CD14-positive monocyte (primary cell): Measurements from ENCODE around the gene PLEKHA7. TPM values are rescaled to one million over a fixed set of nuclear protein-coding genes. Genes with fewer than 3 reads are reported as not detected.

ENCODE experiments used
- DNase-seq, 3 donors: peaks; one replicate each; pipeline ENCODE4 v3.0.0-alpha.2; 2011 to 2022
- H2AFZ ChIP-seq: 2 replicates; pipeline ENCODE4 v1.6.0; 2012; ENCODE audit warnings: mild to moderate bottlenecking, low read depth, low read length, inconsistent platforms; ENCODE audit not compliant: insufficient read depth, poor library complexity, severe bottlenecking
- H3K27ac ChIP-seq, 2 donors: 1 replicate in 1 of 2; 2 replicates in 1 of 2; pipeline ENCODE4 v1.5.1; 2012 to 2013; ENCODE audit warnings: low read length in 2 of 2, control low read depth in 1 of 2, inconsistent platforms in 1 of 2, low read depth in 1 of 2, mild to moderate bottlenecking in 1 of 2
- H3K27me3 ChIP-seq, 2 donors: one replicate each; pipeline versions ENCODE4 v1.6.0 to v1.6.1; 2011 to 2013; ENCODE audit warnings: low read length in 2 of 2; ENCODE audit not compliant: control insufficient read depth in 2 of 2, insufficient read depth in 2 of 2
- H3K36me3 ChIP-seq, 2 donors: replicated peaks in 1 of 2; 1 replicate in 1 of 2; 2 replicates in 1 of 2; pipeline versions ENCODE4 v1.5.1 to v1.6.1; 2012 to 2013; ENCODE audit warnings: low read length in 2 of 2, control low read depth in 1 of 2, inconsistent platforms in 1 of 2, mild to moderate bottlenecking in 1 of 2; ENCODE audit not compliant: insufficient read depth in 2 of 2, control insufficient read depth in 1 of 2
- H3K4me1 ChIP-seq, 2 donors: 1 replicate in 1 of 2; 2 replicates in 1 of 2; pipeline versions ENCODE4 v1.5.1 to v1.6.1; 2012 to 2013; ENCODE audit warnings: low read length in 2 of 2, control low read depth in 1 of 2, inconsistent platforms in 1 of 2, mild to moderate bottlenecking in 1 of 2, moderate library complexity in 1 of 2; ENCODE audit not compliant: insufficient read depth in 2 of 2, control insufficient read depth in 1 of 2
- H3K4me2 ChIP-seq: replicated peaks from 2 replicates; pipeline ENCODE3; 2012; ENCODE audit warnings: low read length, moderate library complexity, mild to moderate bottlenecking; ENCODE audit not compliant: poor library complexity, severe bottlenecking; ENCODE audit errors: extremely low read depth
- H3K4me3 ChIP-seq, 3 experiments: fragments of 200-600 bp in 1 of 3; sonication (generic) in 1 of 3; replicated peaks in 1 of 3; 1 replicate in 2 of 3; 2 replicates in 1 of 3; pipeline ENCODE4 v1.5.1; 2011 to 2013; ENCODE audit warnings: low read length in 3 of 3, mild to moderate bottlenecking in 3 of 3, control low read depth in 2 of 3, low read depth in 2 of 3, inconsistent platforms in 1 of 3, moderate library complexity in 1 of 3
- H3K79me2 ChIP-seq: 2 replicates; pipeline ENCODE4 v1.6.0; 2012; ENCODE audit warnings: mild to moderate bottlenecking, control low read depth, inconsistent platforms, low read length, moderate library complexity; ENCODE audit not compliant: insufficient read depth
- H3K9ac ChIP-seq: 2 replicates; pipeline ENCODE4 v1.6.0; 2017; ENCODE audit warnings: low read length, mild to moderate bottlenecking; ENCODE audit not compliant: insufficient read depth, poor library complexity, severe bottlenecking
- H3K9me3 ChIP-seq, 2 donors: replicated peaks in 1 of 2; 1 replicate in 1 of 2; 2 replicates in 1 of 2; pipeline versions ENCODE4 v1.5.1 to v1.6.1; 2012 to 2013; ENCODE audit warnings: low read length in 2 of 2, control low read depth in 1 of 2; ENCODE audit not compliant: control insufficient read depth in 1 of 2, insufficient read depth in 1 of 2
- H4K20me1 ChIP-seq: 2 replicates; pipeline ENCODE4 v1.6.0; 2012; ENCODE audit warnings: mild to moderate bottlenecking, low read length, control low read depth, moderate library complexity; ENCODE audit not compliant: insufficient read depth
- H3K27ac Mint-ChIP-seq, 7 donors: one replicate each; pipeline ENCODE4 v1.8.0; 2020; ENCODE audit warnings: mild to moderate bottlenecking in 7 of 7, mixed read lengths in 7 of 7, moderate library complexity in 6 of 7, inconsistent platforms in 2 of 7
- H3K27me3 Mint-ChIP-seq, 3 donors: one replicate each; pipeline ENCODE4 v1.8.0; 2021 to 2022; ENCODE audit warnings: low read depth in 3 of 3, mild to moderate bottlenecking in 3 of 3, mixed read lengths in 3 of 3, moderate library complexity in 3 of 3, inconsistent platforms in 1 of 3
- H3K36me3 Mint-ChIP-seq, 2 donors: one replicate each; pipeline ENCODE4 v1.8.0; 2020; ENCODE audit warnings: mixed read lengths in 2 of 2, inconsistent platforms in 1 of 2, mild to moderate bottlenecking in 1 of 2
- H3K4me1 Mint-ChIP-seq: one replicate; pipeline ENCODE4 v1.8.0; 2020; ENCODE audit warnings: mild to moderate bottlenecking, mixed read lengths
- H3K4me3 Mint-ChIP-seq, 2 donors: one replicate each; pipeline ENCODE4 v1.8.0; 2020; ENCODE audit warnings: mild to moderate bottlenecking in 2 of 2, mixed read lengths in 2 of 2, moderate library complexity in 1 of 2
- H3K9me3 Mint-ChIP-seq, 7 donors: one replicate each; pipeline ENCODE4 v1.8.0; 2020 to 2022; ENCODE audit warnings: mixed read lengths in 7 of 7, mild to moderate bottlenecking in 6 of 7, moderate library complexity in 6 of 7, inconsistent platforms in 2 of 7
- CTCF ChIP-seq: fragments of 200-600 bp; IDR thresholded peaks from one replicate; pipeline ENCODE4 v1.8.0; 2022; ENCODE audit warnings: antibody characterized with exemption, mild to moderate bottlenecking
- WGBS: methylation state at CpG from one replicate; pipeline ENCODE4 v1.1.5; 2013; ENCODE audit warnings: missing lambda C conversion rate; ENCODE audit not compliant: insufficient coverage; 5-methylcytosine and 5-hydroxymethylcytosine counted together
- intact Hi-C, 2 donors: fragments of 100-400 bp; cut with micrococcal nuclease; formaldehyde crosslinking; loops; one replicate each; pipeline versions ENCODE4 v1.15.0 to v1.15.1; 2023
- polyA plus RNA-seq, 3 donors: library from polyadenylated mRNA; depleted of rRNA in 1 of 3; unstranded in 2 of 3; stranded (reverse) in 1 of 3; fragments of 300-500 nt in 2 of 3; fragments of >200 nt in 1 of 3; fragmentation: Illumina TruSeq in 2 of 3; gene quantifications; 1 replicate in 2 of 3; 2 replicates in 1 of 3; pipeline ENCODE4 v1.2.3, GENCODE V29; 2012 to 2021

The PLEKHA7 gene
- polyA plus RNA-seq, 3 donors, result 0.05 to 0.92 (median 0.22) TPM

DNA sequence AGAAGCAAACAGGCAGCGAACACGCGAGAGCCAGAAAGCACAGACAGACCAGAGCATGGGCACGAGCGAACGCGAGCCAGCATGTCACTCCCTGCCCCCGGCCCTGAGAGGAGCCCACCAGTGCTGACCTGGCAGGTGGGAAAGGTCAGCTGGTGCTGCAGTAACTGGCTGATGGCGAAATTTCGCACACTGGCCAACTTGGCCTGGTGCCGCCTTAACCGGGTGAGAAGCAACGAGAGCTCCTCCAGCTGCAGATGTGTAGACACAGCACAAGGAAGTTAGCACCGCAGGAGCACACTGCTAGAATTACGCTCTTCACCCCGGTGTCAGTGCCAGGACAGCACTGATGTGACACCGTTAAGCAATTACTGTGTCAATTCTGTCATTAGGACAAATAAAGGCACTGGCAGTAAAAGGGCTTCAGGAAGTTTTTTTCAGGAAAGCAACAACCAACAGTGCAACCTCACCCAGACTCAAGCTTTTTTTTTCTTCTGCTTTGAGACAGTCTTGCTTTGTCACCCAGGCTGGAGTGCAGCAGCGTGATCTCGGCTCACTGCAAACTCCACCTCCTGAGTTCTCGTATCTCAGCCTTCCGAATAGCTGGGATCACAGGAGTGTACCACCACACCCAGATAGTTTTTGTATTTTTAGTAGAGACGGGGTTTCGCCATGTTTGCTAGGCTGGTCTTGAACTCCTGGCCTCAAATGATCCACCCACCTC, 199.0 kb downstream of the PLEKHA7 start:
- H4K20me1 ChIP-seq, result no peaks in the 10 kb centered on the region
- Mint-ChIP-seq H3K4me3 (peak overlapping the region; percentile 51 to 84), H3K27me3 (peaks cover 0 to 2% (median 1%) of the 10 kb centered on the region in 3 donors), H3K27ac (peak overlapping the region; percentile 82 to 91 (median 91)), H3K4me1 (peaks cover 80% of the 10 kb centered on the region), H3K9me3 (peaks cover 0 to 3% (median 0%) of the 10 kb centered on the region in 7 donors), H3K36me3 (no peaks in the 10 kb centered on the region)
- no peaks in the 10 kb centered on the region for H3K27me3 ChIP-seq
- H3K9me3 ChIP-seq, result no peaks in the 10 kb centered on the region
- peak overlapping the region; percentile 72 to 79 for H3K27ac ChIP-seq
- no peak for TF ChIP-seq CTCF
- H3K79me2 ChIP-seq, result no peaks in the 10 kb centered on the region
- 33% methylated on average over 17 of the region's 23 CpGs for WGBS
- peaks cover 72% of the 10 kb centered on the region in 2 donors for H3K4me1 ChIP-seq
- peak overlapping the region; percentile 42 for H3K4me2 ChIP-seq
- peak overlapping the region; percentile 31 for H2AFZ ChIP-seq
- peak overlapping the region in 1 of 3 experiments; percentile 15 for H3K4me3 ChIP-seq
- peak overlapping the region; percentile 37 for H3K9ac ChIP-seq
- no peaks in the 10 kb centered on the region for H3K36me3 ChIP-seq
- intact Hi-C loops, result no loop called here
- DNase-seq, result peak; percentile 58 to 67 (median 59)

- peaks cover 78 to 79% of the 10 kb centered on the region in 2 donors for H3K4me1 ChIP-seq
Observed at GRCh38 chr11:16814410-16815046, 199.7 kb downstream of the PLEKHA7 start.

More at GRCh38 chr11:16814410-16815046, 199.7 kb downstream of the PLEKHA7 start:
- peaks cover 0 to 2% (median 1%) of the 10 kb centered on the region in 3 donors for H3K27me3 Mint-ChIP-seq
- Histone ChIP-seq H3K9ac (peak overlapping the region; percentile 37), H3K27me3 (no peaks in the 10 kb centered on the region), H3K27ac (peak overlapping the region; percentile 72 to 79), H3K9me3 (no peaks in the 10 kb centered on the region), H2AFZ (peak overlapping the region; percentile 31), H3K36me3 (no peaks in the 10 kb centered on the region), H3K4me2 (peak overlapping the region; percentile 42), H3K79me2 (no peaks in the 10 kb centered on the region), H4K20me1 (no peaks in the 10 kb centered on the region), H3K4me3 (peak overlapping the region in 1 of 3 experiments; percentile 15)
- DNase-seq, result peak; percentile 59 to 64 (median 59)
- H3K9me3 Mint-ChIP-seq, result peaks cover 0 to 3% (median 0%) of the 10 kb centered on the region in 7 donors
- H3K4me3 Mint-ChIP-seq, result no peak overlapping the region
- H3K36me3 Mint-ChIP-seq, result no peaks in the 10 kb centered on the region
- WGBS, result 55% methylated on average over 5 of the region's 7 CpGs
- H3K4me1 Mint-ChIP-seq, result peaks cover 86% of the 10 kb centered on the region
- intact Hi-C loops, result no loop called here
- TF ChIP-seq CTCF, result no peak
- H3K27ac Mint-ChIP-seq, result peak overlapping the region; percentile 82 to 91 (median 91)
